H9 (cell line): ENCODE results near the gene NALCN. TPM values are rescaled to one million over a fixed set of nuclear protein-coding genes. Genes with fewer than 3 reads are reported as not detected.

Experiments
- DNase-seq: peaks from one replicate; pipeline ENCODE4 v3.0.0-alpha.2; 2017
- H2AFZ ChIP-seq: one replicate; pipeline ENCODE4 v1.6.1; 2013; ENCODE audit warnings: mild to moderate bottlenecking, low read length, control low read depth, moderate library complexity
- H2AK5ac ChIP-seq: 2 replicates; pipeline ENCODE4 v1.6.1; 2013; ENCODE audit warnings: low read length, control low read depth, mixed read lengths; ENCODE audit not compliant: insufficient read length
- H2BK120ac ChIP-seq: one replicate; pipeline ENCODE4 v1.6.1; 2013; ENCODE audit warnings: low read depth, mild to moderate bottlenecking, low read length, control low read depth, inconsistent platforms; ENCODE audit not compliant: poor library complexity, severe bottlenecking
- H2BK12ac ChIP-seq: 2 replicates; pipeline ENCODE4 v1.6.1; 2013; ENCODE audit warnings: low read length, control low read depth, mixed read lengths, low read depth; ENCODE audit not compliant: insufficient read length
- H2BK15ac ChIP-seq: 2 replicates; pipeline ENCODE4 v1.6.1; 2013; ENCODE audit warnings: low read depth, low read length, control low read depth
- H2BK20ac ChIP-seq: one replicate; pipeline ENCODE4 v1.6.1; 2013; ENCODE audit warnings: low read depth, mild to moderate bottlenecking, low read length, control low read depth, inconsistent platforms; ENCODE audit not compliant: poor library complexity, severe bottlenecking
- H2BK5ac ChIP-seq: 2 replicates; pipeline ENCODE4 v1.6.1; 2013; ENCODE audit warnings: low read length, control low read depth, mixed read lengths; ENCODE audit not compliant: insufficient read length
- H3K14ac ChIP-seq: 2 replicates; pipeline ENCODE4 v1.6.1; 2013; ENCODE audit warnings: low read length, control low read depth; ENCODE audit not compliant: insufficient read depth
- H3K18ac ChIP-seq: 2 replicates; pipeline ENCODE4 v1.6.1; 2013; ENCODE audit warnings: low read depth, mild to moderate bottlenecking, mixed read lengths, low read length, control low read depth; ENCODE audit not compliant: insufficient read length
- H3K23ac ChIP-seq: 2 replicates; pipeline ENCODE4 v1.6.1; 2013; ENCODE audit warnings: low read length, control low read depth, mixed read lengths, low read depth; ENCODE audit not compliant: insufficient read length
- H3K23me2 ChIP-seq: 2 replicates; pipeline ENCODE4 v1.6.1; 2013; ENCODE audit warnings: low read depth, mild to moderate bottlenecking, mixed read lengths, low read length, control low read depth; ENCODE audit not compliant: insufficient read length, poor library complexity, severe bottlenecking
- H3K27ac ChIP-seq: 2 replicates; pipeline ENCODE4 v1.5.1; 2013; ENCODE audit warnings: low read length, control low read depth, mixed read lengths, low read depth; ENCODE audit not compliant: insufficient read length
- H3K27me3 ChIP-seq: 2 replicates; pipeline ENCODE4 v1.6.1; 2013; ENCODE audit warnings: low read length, control low read depth, inconsistent platforms; ENCODE audit not compliant: insufficient read depth
- H3K4ac ChIP-seq: 2 replicates; pipeline ENCODE4 v1.6.1; 2013; ENCODE audit warnings: low read depth, mild to moderate bottlenecking, control low read depth, inconsistent platforms, low read length, moderate library complexity
- H3K4me1 ChIP-seq: 2 replicates; pipeline ENCODE4 v1.6.1; 2013; ENCODE audit warnings: low read length, control low read depth, inconsistent platforms; ENCODE audit not compliant: insufficient read depth
- H3K4me2 ChIP-seq: 2 replicates; pipeline ENCODE4 v1.6.1; 2013; ENCODE audit warnings: low read length, control low read depth, mixed read lengths; ENCODE audit not compliant: insufficient read length, insufficient read depth
- H3K56ac ChIP-seq: 2 replicates; pipeline ENCODE4 v1.6.1; 2013; ENCODE audit warnings: low read depth, mild to moderate bottlenecking, mixed read lengths, low read length, control low read depth; ENCODE audit not compliant: insufficient read length
- H3K79me1 ChIP-seq: 2 replicates; pipeline ENCODE4 v1.6.1; 2013; ENCODE audit warnings: low read depth, mild to moderate bottlenecking, moderate library complexity, low read length, control low read depth, inconsistent platforms; ENCODE audit not compliant: insufficient read depth, poor library complexity, severe bottlenecking
- H3K79me2 ChIP-seq: 2 replicates; pipeline ENCODE4 v1.6.1; 2013; ENCODE audit warnings: low read length, control low read depth, inconsistent platforms; ENCODE audit not compliant: insufficient read depth
- H3K9ac ChIP-seq: 2 replicates; pipeline ENCODE4 v1.6.1; 2013; ENCODE audit warnings: low read length, control low read depth, mixed read lengths; ENCODE audit not compliant: insufficient read length; ENCODE audit errors: extremely low read depth
- H3K9me3 ChIP-seq: one replicate; pipeline ENCODE4 v1.6.1; 2013; ENCODE audit warnings: low read depth, low read length, inconsistent platforms; ENCODE audit not compliant: control insufficient read depth
- H3T11ph ChIP-seq: one replicate; pipeline ENCODE4 v1.6.1; 2013; ENCODE audit warnings: mild to moderate bottlenecking, low read length, control low read depth, inconsistent platforms
- H4K20me1 ChIP-seq: one replicate; pipeline ENCODE4 v1.6.1; 2013; ENCODE audit not compliant: control insufficient read depth, insufficient read length, insufficient read depth
- H4K5ac ChIP-seq: 2 replicates; pipeline ENCODE4 v1.6.1; 2013; ENCODE audit warnings: low read depth, mild to moderate bottlenecking, mixed read lengths, low read length, control low read depth; ENCODE audit not compliant: insufficient read length
- H4K8ac ChIP-seq: replicated peaks from 2 replicates; pipeline ENCODE4 v1.6.1; 2013; ENCODE audit warnings: low read length, control low read depth, mixed read lengths, low read depth; ENCODE audit not compliant: insufficient read length
- H4K91ac ChIP-seq: 2 replicates; pipeline ENCODE4 v1.6.1; 2013; ENCODE audit warnings: low read depth, mild to moderate bottlenecking, moderate library complexity, mixed read lengths, low read length, control low read depth; ENCODE audit not compliant: insufficient read length
- H3K27ac Mint-ChIP-seq, 3 experiments: 2 replicates in 2 of 3; 3 replicates in 1 of 3; pipeline ENCODE4 v1.8.0; 2020 to 2021; ENCODE audit warnings: mixed read lengths in 3 of 3, mild to moderate bottlenecking in 1 of 3, moderate library complexity in 1 of 3
- H3K27me3 Mint-ChIP-seq: 2 replicates; pipeline ENCODE4 v1.8.0; 2021; ENCODE audit warnings: low read depth, mild to moderate bottlenecking, moderate library complexity, mixed read lengths
- H3K36me3 Mint-ChIP-seq, 3 experiments: 2 replicates in 2 of 3; 3 replicates in 1 of 3; pipeline ENCODE4 v1.8.0; 2020 to 2021; ENCODE audit warnings: low read depth in 3 of 3, mixed read lengths in 3 of 3; ENCODE audit not compliant: insufficient read depth in 1 of 3
- H3K4me1 Mint-ChIP-seq, 2 experiments: 2 replicates each; pipeline ENCODE4 v1.8.0; 2020; ENCODE audit warnings: mixed read lengths in 2 of 2
- H3K4me3 Mint-ChIP-seq, 2 experiments: 2 replicates in 1 of 2; 3 replicates in 1 of 2; pipeline ENCODE4 v1.8.0; 2020 to 2021; ENCODE audit warnings: mild to moderate bottlenecking in 2 of 2, mixed read lengths in 2 of 2, moderate library complexity in 1 of 2
- H3K9me3 Mint-ChIP-seq, 2 experiments: 2 replicates in 1 of 2; 3 replicates in 1 of 2; pipeline ENCODE4 v1.8.0; 2020; ENCODE audit warnings: mild to moderate bottlenecking in 2 of 2, mixed read lengths in 2 of 2, moderate library complexity in 1 of 2
- CTCF ChIP-seq: fragments of 200-600 bp; sonication (generic); conservative IDR thresholded peaks from 3 replicates; pipeline ENCODE4 v1.8.0; 2021; ENCODE audit warnings: antibody characterized with exemption, mild to moderate bottlenecking
- total RNA-seq: library from RNA; stranded (reverse); gene quantifications from 2 replicates; pipeline ENCODE4 v1.2.1, GENCODE V29; 2021

NALCN gene
- total RNA-seq, 1 experiment from 2014 or later = 0.09 TPM

GRCh38 chr13:101323601-101324000 lies 92.7 kb downstream of the NALCN start:
- Histone ChIP-seq H4K91ac (no peak overlapping the region), H4K20me1 (no peaks in the 10 kb centered on the region), H2BK120ac (no peak overlapping the region), H3K4me1 (no peaks in the 10 kb centered on the region), H4K8ac (no peak overlapping the region), H2BK15ac (no peak overlapping the region), H3K9ac (no peak overlapping the region), H3K4me2 (no peak overlapping the region), H3K79me2 (no peaks in the 10 kb centered on the region), H2BK20ac (no peak overlapping the region), H4K5ac (no peak overlapping the region), H3K56ac (no peak overlapping the region), H2AFZ (no peak overlapping the region), H3K18ac (no peak overlapping the region), H3K4ac (no peak overlapping the region), H2AK5ac (no peak overlapping the region), H3T11ph (no peak overlapping the region), H3K27me3 (no peaks in the 10 kb centered on the region), H3K79me1 (no peaks in the 10 kb centered on the region), H3K9me3 (no peaks in the 10 kb centered on the region), H3K27ac (no peak overlapping the region), H3K23me2 (no peaks in the 10 kb centered on the region), H3K14ac (no peak overlapping the region), H3K23ac (no peak overlapping the region), H2BK5ac (no peak overlapping the region), H2BK12ac (no peak overlapping the region)
- no peak for DNase-seq
- no peak overlapping the region for H3K4me3 Mint-ChIP-seq
- no peak overlapping the region for H3K27ac Mint-ChIP-seq
- H3K27me3 Mint-ChIP-seq = no peaks in the 10 kb centered on the region
- H3K9me3 Mint-ChIP-seq = no peaks in the 10 kb centered on the region
- TF ChIP-seq CTCF = no peak
- H3K36me3 Mint-ChIP-seq = no peaks in the 10 kb centered on the region
- peaks cover 3 to 4% of the 10 kb centered on the region in 2 experiments for H3K4me1 Mint-ChIP-seq
